Mucosa of descending colon (tissue), 3 donors: ENCODE data around the gene PHF21B. TPM values are rescaled to one million over a fixed set of nuclear protein-coding genes. Genes with fewer than 3 reads are reported as not detected.

Experiments used
- ATAC-seq: fragments of 200-7000 bp; cut with Tn5 transposase; one replicate; pipeline ENCODE4 v1.9.1; 2020; ENCODE audit warnings: mild to moderate bottlenecking, moderate library complexity
- DNase-seq, 3 donors: peaks; one replicate each; pipeline ENCODE4 v3.0.0-alpha.2; 2020
- H3K36me3 ChIP-seq: fragments of 200-600 bp; one replicate; pipeline ENCODE4 v1.8.0; 2021; ENCODE audit warnings: low read depth, mild to moderate bottlenecking
- H3K4me1 ChIP-seq: fragments of 200-600 bp; one replicate; pipeline ENCODE4 v1.8.0; 2021; ENCODE audit warnings: low read depth, mild to moderate bottlenecking
- H3K4me3 ChIP-seq: fragments of 200-600 bp; one replicate; pipeline ENCODE4 v1.8.0; 2021; ENCODE audit warnings: mild to moderate bottlenecking
- H3K9me3 ChIP-seq: fragments of 200-600 bp; one replicate; pipeline ENCODE4 v1.8.0; 2021; ENCODE audit warnings: mild to moderate bottlenecking
- CTCF ChIP-seq: fragments of 200-600 bp; IDR thresholded peaks from one replicate; pipeline ENCODE4 v1.8.0; 2022; ENCODE audit warnings: antibody characterized with exemption, mild to moderate bottlenecking
- intact Hi-C, 2 donors: fragments of 100-400 bp; cut with DNase I in 1 of 2; cut with micrococcal nuclease in 1 of 2; formaldehyde crosslinking; loops; one replicate each; pipeline versions ENCODE4 v1.11.0 to v1.11.1; 2022; cut with DNase I, micrococcal nuclease
- total RNA-seq, 3 donors: library from RNA; stranded (reverse); fragmentation: NEBNext Ultra II Directional in 2 of 3; extraction: Animal tissue kit (Norgen Biotek cat#: 25700) in 2 of 3; gene quantifications; one replicate each; pipeline versions ENCODE4 v1.2.1 to v1.2.4, GENCODE V29; 2021 to 2023
- donor health status: DM: no; HTN: no; CAD: no; lungs with moderate emphysema.
- donor health status: DM: no; HTN: no; CAD: no.
- donor health status: DM: no; HTN: yes; CAD: no.

PHF21B gene
- total RNA-seq, 3 donors from 2014 or later: 0.41 TPM; not detected in 2

GRCh38 chr22:44838316-44839016 is 171.3 kb downstream of the PHF21B start:
- Histone ChIP-seq H3K9me3 (peaks cover 14% of the 10 kb centered on the region), H3K4me1 (no peaks in the 10 kb centered on the region), H3K36me3 (no peaks in the 10 kb centered on the region), H3K4me3 (no peak overlapping the region)
- DNase-seq: peak in 1 of 3 donors; percentile 3
- intact Hi-C loops: no loop called here
- no peak for ATAC-seq
- TF ChIP-seq CTCF: no peak

- no peaks in the 10 kb centered on the region for H3K36me3 ChIP-seq
- ATAC-seq: no peak
- no peak overlapping the region for H3K4me3 ChIP-seq
- peak in 1 of 3 donors; percentile 30 for DNase-seq
- intact Hi-C loops: no loop called here
- no peaks in the 10 kb centered on the region for H3K4me1 ChIP-seq
- H3K9me3 ChIP-seq: peaks cover 14% of the 10 kb centered on the region
- TF ChIP-seq CTCF: no peak
Measured at GRCh38 chr22:44837481-44837880, 172.3 kb downstream of the PHF21B start.

GRCh38 chr22:44834065-44834464 is 175.7 kb downstream of the PHF21B start:
- Histone ChIP-seq H3K4me1 (no peaks in the 10 kb centered on the region), H3K4me3 (no peak overlapping the region), H3K9me3 (peaks cover 14% of the 10 kb centered on the region), H3K36me3 (no peaks in the 10 kb centered on the region)
- DNase-seq (no peak), ATAC-seq (no peak)
- intact Hi-C loops: no loop called here
- TF ChIP-seq CTCF: no peak

DNA sequence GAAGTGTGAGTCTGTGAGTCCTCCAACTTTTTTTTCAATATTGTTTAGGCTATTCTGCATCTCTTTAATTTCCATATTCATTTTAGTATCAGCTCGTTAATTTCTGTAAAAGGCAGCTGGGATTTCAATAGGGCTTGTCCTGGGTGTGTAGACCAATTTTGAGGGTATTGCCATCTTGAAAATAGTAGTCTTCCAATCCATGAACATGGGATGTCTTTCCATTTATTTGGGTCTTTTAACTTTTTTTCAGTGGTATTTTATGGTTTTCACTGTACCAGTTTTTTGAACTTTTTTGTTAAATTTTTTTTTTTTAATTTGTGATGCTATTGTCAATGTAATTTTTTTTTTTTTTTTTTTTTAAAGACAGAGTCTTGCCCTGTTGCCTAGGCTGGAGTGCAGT is 177.9 kb downstream of the PHF21B start:
- intact Hi-C loops: no loop called here
- TF ChIP-seq CTCF: no peak
- DNase-seq (no peak), ATAC-seq (no peak)
- Histone ChIP-seq H3K4me3 (no peak overlapping the region), H3K4me1 (no peaks in the 10 kb centered on the region), H3K36me3 (no peaks in the 10 kb centered on the region), H3K9me3 (peaks cover 14% of the 10 kb centered on the region)

Other genes starting within 250 kb of the PHF21B start
- gene NUP50, start 153.9 kb upstream of the PHF21B start, total RNA-seq: 10 to 100 TPM; 42.5 to 80.7 (median 65.7) TPM
- 10 to 100 TPM; 32.7 to 62.4 (median 37.7) TPM for gene KIAA0930, start 230.9 kb upstream of the PHF21B start, total RNA-seq